Suppressor macrophage (primary cell): Measurements from ENCODE around the gene DHX58.
"Not testable (repeated sequence)": the region's sequence is repeated elsewhere in the genome, so short reads cannot be mapped to it uniquely, and the experiment has no call there.

Source experiments
- DNase-seq, 4 experiments: peaks; one replicate each; pipeline ENCODE4 v3.0.0-alpha.2; 2020 to 2022
- total RNA-seq, 17 experiments: gene quantifications; one replicate each; lab custom pipeline; 2026; ENCODE audit warnings: mixed read lengths in 6 of 17, inconsistent platforms in 3 of 17; lab: John Stamatoyannopoulos, UW

DHX58 gene
- total RNA-seq = 14.6 to 588 (median 28.4) reads per million in 17 experiments

DNA sequence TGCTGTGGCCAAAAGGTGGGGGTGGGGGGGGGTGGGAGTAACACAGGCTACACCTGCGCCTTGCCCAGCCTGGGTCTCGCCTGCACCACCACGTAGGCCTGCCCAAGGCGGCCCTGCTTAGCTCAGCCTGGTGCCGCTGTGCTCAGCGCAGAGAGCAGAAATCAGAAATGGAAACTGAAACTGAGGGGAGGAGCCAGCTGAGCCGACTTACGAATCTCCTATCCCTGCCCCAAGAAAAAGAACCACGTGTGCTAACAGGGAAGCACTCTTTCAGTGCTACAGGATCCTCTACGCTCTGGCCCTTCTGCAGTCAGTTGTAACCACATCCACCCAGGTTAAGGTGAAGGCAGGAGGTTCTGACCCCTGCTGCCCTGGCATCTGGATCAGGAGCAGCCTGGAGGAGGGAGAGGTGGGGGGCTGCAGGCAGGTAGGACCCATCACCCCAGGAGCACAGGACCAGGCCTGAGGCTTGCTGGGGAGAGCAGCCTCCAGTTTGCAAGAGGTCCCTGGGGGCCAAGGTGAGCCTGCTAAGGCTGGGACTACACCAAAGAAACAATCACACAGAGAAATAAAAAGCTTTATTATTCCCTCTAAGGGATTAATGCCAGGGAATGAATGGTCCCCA lies at the start of gene DHX58:
Gene DHX58, minus strand, starts transcription at position 163 of the 625 bp plus-strand sequence. CDS start 822 bp downstream, outside the sequence.
- peak; percentile 85 to 92 (median 90) for DNase-seq

- DNase-seq = no peak
These were observed 48.0 kb upstream of the DHX58 start for GRCh38 chr17:42160531-42160910.

- DNase-seq = no peak
These were observed 47.4 kb upstream of the DHX58 start for GRCh38 chr17:42159796-42160530.

- DNase-seq = no peak
These were observed 43.1 kb upstream of the DHX58 start for GRCh38 chr17:42155614-42156045.

DNA sequence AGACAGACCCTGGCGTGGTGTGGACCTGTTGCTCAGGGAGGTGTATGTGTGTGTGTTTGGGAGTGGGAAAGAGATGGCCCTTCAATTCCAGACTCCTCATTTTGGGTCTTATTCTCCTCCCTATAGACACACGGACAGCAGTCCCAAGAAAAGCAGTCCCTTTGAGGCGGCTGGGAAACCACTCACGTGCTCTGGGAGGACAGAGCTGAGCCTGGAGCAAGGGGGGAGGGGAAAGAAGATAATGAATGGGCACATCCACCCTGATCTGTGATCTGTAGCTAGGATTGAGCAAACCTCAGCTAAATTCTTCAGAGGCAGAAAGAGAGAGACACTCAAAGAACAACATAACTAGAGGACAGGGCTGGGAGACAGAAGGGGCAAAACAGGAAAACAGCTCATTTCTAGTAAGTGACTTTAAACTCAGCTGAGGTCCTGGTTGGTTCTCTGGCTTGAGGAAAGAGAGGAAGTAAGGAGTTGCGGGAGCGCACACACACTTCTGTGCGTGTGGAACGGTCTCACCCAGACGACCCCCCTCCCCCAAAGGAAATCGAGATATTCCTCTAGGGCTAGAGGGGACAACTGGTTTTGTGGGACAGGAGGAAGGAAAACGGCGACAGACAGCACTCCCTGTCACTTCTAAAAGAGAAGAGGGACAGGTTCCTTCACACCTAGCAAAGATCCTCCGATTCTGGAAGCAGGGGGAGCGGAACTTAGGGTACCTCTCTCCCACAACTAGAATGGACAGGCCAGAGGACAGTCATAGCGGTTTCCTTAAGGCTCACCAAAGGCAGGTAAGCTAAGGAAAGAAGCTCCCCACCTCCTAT lies 41.6 kb upstream of the DHX58 start:
- DNase-seq = peak; percentile 61 to 75 (median 69)

GRCh38 chr17:42146911-42147607 lies 34.5 kb upstream of the DHX58 start:
- no peak for DNase-seq

DNA sequence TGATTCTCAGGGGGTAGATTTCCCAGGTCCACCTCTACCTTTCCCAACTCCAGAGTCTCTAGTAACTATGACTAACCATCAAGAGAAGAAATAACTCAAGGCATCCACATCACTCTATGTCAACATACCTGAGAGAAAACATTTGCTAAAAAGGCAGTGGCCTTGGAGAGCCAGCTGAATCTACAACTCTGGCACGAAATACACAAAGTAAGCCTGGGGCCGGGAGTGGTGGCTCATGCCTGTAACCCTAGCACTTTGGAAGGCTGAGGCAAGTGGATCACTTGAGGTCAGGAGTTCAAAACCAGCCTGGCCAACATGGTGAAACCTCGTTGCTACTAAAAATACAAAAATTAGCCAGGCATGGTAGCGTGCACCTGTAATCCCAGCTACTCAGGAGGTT lies 30.6 kb upstream of the DHX58 start:
- not testable (repeated sequence) for DNase-seq

- DNase-seq = peak; percentile 45 to 67 (median 58)
These were observed 29.9 kb upstream of the DHX58 start for GRCh38 chr17:42142371-42142896.

DNA sequence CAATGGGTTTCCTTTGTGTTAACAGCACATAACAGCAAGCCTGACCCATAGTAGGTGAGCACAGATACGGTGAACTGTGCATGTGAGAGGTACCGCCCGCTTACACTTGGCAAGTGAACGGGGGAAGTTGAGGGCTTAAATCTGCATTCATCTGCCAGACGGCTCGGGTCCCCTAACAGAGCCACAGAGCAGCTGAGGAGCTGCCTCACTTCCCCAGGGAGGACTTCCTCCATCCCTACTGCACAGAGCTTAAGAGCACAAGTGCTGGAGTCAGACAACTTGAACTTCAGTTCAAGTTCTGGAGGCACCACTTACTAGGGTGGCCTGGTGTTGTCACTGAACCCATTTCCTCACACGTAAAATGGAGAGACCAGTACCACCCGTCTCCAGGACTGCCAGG lies 28.9 kb upstream of the DHX58 start:
- DNase-seq = peak; percentile 50 to 69 (median 64)

GRCh38 chr17:42140690-42141089 lies 28.2 kb upstream of the DHX58 start:
- not testable (repeated sequence) for DNase-seq

DNA sequence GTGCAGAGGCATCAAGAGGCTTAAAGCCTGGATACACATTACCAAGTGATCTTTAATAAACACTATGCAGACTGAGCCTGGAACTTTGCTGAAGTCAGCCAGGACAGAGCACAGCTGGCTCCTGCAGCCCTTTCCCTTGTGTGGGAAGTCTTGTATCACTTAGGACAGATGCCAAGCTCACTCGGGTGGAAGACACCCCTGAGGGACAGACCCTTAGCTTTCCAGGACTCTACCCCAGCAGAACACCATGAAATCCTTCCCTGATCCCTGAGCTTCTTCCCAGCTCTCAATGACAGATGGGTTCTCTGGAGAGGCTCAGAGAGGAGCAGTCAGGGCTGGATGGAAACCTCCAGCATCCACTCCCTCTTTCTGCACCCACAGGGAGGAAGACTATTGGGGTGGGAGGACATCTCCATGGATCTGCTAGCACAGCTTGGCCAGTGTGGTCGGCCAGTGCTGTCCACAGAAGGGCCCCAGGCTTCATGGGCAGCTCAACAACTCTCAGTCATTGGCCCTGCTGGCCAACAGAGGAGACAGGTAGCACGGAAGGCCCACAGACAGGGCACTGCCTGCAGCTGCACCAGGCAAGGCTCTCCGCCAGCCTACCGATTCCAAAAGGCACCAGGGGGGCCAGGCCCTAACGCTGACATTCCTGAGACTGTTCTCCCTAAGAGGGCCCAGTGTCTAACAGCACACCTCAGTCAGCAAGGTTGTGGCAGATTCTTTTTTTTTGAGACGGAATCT lies 26.4 kb upstream of the DHX58 start:
- DNase-seq = no peak

DNA sequence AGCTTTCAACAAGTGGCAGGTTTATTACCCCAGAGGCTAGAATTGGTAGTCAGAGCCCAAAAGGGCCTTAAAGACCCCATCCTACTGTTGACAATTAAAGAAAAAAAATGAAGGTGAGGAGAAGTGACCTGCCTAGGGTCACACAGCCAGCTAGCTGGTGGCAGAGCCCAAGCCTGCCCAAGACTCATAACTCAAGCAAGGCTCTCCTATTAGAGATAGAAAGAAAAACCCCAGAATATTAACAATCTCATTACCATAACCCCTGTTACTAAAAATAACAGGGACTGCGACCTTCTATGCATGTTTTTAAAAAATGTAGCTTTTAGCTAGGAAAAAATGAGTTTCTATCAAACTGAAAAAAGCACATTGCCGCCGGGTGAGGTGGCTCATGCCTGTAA lies 24.1 kb upstream of the DHX58 start:
- DNase-seq = no peak

DNA sequence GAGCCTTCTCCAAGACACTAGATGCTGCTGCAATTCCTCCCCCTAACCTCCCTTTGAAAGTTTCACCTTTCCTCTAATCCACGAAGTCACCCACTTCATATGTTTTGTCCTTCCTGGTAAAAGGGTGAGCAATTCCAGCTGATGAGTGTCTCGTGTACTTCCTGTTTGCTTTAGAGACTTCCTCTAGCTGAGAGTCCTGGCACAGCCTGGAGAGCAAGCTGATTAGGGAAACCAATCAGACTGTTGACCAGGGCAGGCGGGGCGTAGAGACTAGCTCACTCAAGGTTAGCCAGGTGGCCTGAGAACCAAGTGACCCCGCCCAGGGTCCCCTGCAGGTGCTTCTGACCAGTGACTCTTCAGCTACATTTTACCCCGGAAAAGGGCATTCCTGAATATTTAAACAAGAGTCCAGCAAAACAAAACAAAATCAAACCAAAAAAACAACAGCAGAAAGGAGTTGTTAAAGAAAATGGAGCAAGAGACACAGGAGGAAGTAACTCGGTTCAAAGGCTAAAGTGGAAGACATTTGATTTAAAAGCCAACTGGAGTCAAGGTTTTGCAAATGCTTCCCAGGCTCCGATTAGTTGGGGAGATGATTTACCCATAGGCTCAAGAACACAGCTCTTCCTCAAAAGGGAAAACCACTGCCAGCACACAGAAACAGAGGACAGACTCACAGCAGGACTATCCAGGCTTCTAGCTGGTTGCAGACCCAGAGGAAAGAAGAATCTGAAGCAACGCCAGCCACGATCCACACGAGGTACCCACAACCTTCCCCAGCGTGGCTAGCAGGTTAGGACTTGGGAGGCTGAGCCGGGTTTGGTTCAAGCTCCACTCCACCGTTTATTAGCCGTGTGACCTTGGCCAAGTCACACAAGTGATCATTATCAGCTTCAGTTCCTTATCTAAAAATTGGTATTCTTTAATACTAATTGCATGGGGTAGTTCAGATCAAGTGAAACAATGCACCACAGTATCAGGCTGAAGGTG lies 23.4 kb upstream of the DHX58 start:
- peak; percentile 83 to 93 (median 88) for DNase-seq

DNA sequence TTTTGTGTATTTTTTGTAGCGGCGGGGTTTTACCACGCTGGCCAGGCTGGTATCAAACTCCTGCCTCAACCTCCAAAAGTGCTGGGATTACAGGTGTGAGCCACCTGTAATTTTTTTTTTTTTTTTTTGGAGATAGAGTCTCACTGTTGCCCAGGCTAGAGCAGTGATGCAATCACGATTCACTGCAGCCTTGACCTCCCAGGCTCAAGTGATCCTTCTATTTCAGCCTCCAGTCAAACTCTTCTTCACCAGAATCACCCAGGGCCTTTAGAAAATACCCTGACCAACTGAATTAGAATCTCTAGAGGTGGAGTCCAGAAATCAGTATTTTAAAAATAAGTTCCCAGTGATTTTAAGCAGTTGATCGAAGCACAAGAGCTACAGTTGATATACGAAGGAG lies 22.6 kb upstream of the DHX58 start:
- no peak for DNase-seq

DNA sequence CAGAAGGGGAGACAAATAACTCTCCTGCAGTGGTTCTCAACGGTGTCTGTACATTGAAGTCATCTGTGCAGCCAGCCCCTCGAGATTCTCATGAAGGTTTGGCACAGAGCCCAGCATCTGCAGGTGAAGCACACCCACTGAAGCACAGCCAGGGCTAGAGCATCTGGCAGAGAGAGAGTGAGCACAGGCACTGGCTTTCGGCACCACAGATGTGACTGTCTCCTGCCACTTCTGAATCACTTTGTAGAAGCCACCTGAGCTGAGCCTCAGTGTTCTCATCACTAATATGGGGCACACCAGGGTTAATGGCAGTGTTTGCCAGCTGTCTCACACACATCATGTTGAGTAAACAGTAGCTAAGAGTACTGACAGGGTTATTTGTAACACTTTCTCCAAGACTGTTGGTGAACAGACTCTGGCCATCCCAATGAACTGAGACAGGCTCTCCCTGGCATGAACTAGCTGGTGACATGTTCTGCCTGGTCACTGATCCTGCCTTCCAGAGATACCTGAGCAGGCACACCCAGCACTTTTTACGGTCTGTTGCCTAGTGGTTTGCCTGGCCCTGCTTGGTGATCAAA lies 21.0 kb upstream of the DHX58 start:
- no peak for DNase-seq

DNA sequence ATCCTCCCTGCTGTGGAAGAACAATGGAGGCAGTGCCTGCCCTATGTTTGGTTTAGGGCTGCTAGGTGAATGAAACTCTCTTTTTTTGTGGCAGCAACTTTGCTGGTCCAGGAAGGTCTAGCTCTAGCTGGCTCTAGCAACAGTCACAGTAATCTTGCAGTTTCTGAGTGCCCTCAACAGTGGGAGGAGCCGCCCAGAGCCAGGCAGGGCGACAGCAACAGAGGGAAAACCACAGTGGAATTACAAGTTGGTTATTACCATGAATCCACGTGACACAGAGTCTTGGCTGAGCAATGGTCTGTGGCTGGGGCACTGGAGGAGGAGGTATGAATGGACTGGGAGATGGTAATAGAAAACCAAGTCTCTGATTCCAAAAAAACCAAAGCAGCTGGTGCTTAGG lies 20.4 kb upstream of the DHX58 start:
- DNase-seq = peak; percentile 74 to 87 (median 84)

DNA sequence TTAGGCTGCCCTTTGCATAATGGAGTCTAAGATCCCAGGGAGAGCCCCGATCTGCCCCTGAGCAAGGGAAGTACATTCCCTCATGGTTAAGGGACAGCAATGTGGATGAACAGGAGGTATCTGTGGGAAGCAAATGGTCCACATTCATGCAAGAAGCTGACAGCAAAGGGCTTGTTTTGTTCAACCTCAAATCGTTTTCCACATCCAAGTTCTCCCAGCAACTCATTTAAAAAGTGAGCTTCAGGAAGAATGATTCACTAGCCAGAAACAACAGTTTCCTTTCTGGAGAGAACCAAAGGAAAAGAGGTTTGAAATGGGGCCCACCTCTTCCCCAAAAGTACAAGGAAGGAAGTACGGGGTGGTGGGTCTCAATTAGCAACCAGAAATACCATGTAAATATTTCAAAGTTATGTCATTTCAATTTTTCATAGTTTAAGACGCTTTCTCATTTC lies 19.5 kb upstream of the DHX58 start:
- DNase-seq = peak in 3 of 4 experiments; percentile 37 to 61 (median 50)

GRCh38 chr17:42131232-42131631 lies 18.7 kb upstream of the DHX58 start:
- DNase-seq = no peak

DNA sequence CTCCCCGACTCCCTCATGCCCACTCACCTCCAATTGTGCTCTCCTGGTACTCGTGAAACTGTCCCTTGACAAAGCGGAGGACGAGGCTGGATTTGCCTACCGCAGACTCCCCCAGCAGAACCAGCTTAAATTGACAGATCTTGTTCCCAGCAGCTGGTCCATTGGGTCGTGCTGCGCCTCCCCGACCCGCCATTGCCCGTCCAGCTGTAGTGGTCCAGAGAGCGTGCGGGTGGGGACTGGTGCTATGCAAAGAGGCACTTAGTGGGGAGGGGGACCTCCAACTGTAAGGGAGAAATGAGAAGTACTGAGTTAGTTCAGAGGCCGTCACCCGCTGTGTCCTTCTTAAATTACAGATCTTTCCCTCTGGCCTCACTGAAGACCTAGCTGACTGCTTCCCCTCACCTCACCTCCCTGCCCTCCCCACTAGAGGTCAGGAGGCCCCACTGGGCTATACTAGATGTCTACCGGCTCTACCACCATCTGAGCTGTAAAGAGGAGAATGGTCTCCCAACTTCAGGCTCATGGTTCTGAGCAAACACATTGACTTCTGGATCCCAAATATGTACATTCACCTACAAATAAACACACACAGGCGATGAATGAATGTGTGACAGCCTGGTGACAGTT lies 17.9 kb upstream of the DHX58 start:
- peak in 2 of 4 experiments; percentile 20 to 37 for DNase-seq
